SK-N-SH treated with all-trans-retinoic acid at 6 μM for 48 hours (cell line): ENCODE results near the gene JADE3.

Experiments used
- ATAC-seq: fragments of 200-7000 bp; cut with Tn5 transposase; 3 replicates; pipeline ENCODE4 v1.9.1; 2020; ENCODE audit warnings: mild to moderate bottlenecking, moderate library complexity
- BACH2 ChIP-seq: fragments of 250-450 bp; sonication (Bioruptor Pico); IDR thresholded peaks from 2 replicates; pipeline ENCODE4 v1.9.0; 2021; ENCODE audit warnings: mild to moderate bottlenecking, borderline replicate concordance
- CSDC2 ChIP-seq: fragments of 250-450 bp; sonication (Bioruptor Pico); IDR thresholded peaks from 2 replicates; pipeline ENCODE4 v1.5.0; 2020; ENCODE audit warnings: mild to moderate bottlenecking, moderate library complexity
- ESRRG ChIP-seq: fragments of 250-450 bp; sonication (Bioruptor Pico); IDR thresholded peaks from 2 replicates; pipeline ENCODE4 v1.6.1; 2021; ENCODE audit warnings: mild to moderate bottlenecking
- ISL1 ChIP-seq: fragments of 250-450 bp; sonication (Bioruptor Pico); IDR thresholded peaks from 2 replicates; pipeline ENCODE4 v2.1.2; 2022; ENCODE audit warnings: mild to moderate bottlenecking, moderate library complexity
- OSR1 ChIP-seq: fragments of 250-450 bp; sonication (Bioruptor Pico); IDR thresholded peaks from 2 replicates; pipeline ENCODE4 v1.8.0; 2022; ENCODE audit warnings: moderate library complexity, mild to moderate bottlenecking, inconsistent platforms
- POU6F1 ChIP-seq: fragments of 250-450 bp; sonication (Bioruptor Pico); IDR thresholded peaks from 2 replicates; pipeline ENCODE4 v1.8.0; 2021; ENCODE audit warnings: low read depth, mild to moderate bottlenecking, moderate library complexity, borderline replicate concordance
- PPARA ChIP-seq: fragments of 250-450 bp; sonication (Bioruptor Pico); IDR thresholded peaks from 2 replicates; pipeline ENCODE4 v1.5.0; 2020; ENCODE audit warnings: mild to moderate bottlenecking, borderline replicate concordance
- RARB ChIP-seq: fragments of 250-450 bp; sonication (Bioruptor Pico); IDR thresholded peaks from 2 replicates; pipeline ENCODE4 v1.8.0; 2021; ENCODE audit warnings: mild to moderate bottlenecking, moderate library complexity
- SNAI2 ChIP-seq: fragments of 250-450 bp; sonication (Bioruptor Pico); IDR thresholded peaks from 2 replicates; pipeline ENCODE4 v1.5.0; 2020; ENCODE audit warnings: mild to moderate bottlenecking, moderate library complexity
- TCF4 ChIP-seq: fragments of 250-450 bp; sonication (Bioruptor Pico); IDR thresholded peaks from 2 replicates; pipeline ENCODE4 v1.8.0; 2021; ENCODE audit warnings: mild to moderate bottlenecking, moderate library complexity, borderline replicate concordance
- TOX ChIP-seq: fragments of 250-450 bp; sonication (Bioruptor Pico); IDR thresholded peaks from 2 replicates; pipeline ENCODE4 v1.8.0; 2021; ENCODE audit warnings: mild to moderate bottlenecking, moderate library complexity, borderline replicate concordance
- TSHZ2 ChIP-seq: fragments of 250-450 bp; sonication (Bioruptor Pico); IDR thresholded peaks from 2 replicates; pipeline ENCODE4 v1.5.0; 2020; ENCODE audit warnings: mild to moderate bottlenecking, moderate library complexity
- ZC3H10 ChIP-seq: fragments of 250-450 bp; sonication (Bioruptor Pico); IDR thresholded peaks from 2 replicates; pipeline ENCODE4 v1.5.1; 2021; ENCODE audit warnings: mild to moderate bottlenecking, moderate library complexity
- ZFP3 ChIP-seq: fragments of 250-450 bp; sonication (Bioruptor Pico); IDR thresholded peaks from 2 replicates; pipeline ENCODE4 v1.5.0; 2020; ENCODE audit warnings: mild to moderate bottlenecking, moderate library complexity
- ZFP30 ChIP-seq: fragments of 450-650 bp; formaldehyde crosslinking; IDR thresholded peaks from 2 replicates; pipeline ENCODE4 v1.5.0; 2022; ENCODE audit warnings: mild to moderate bottlenecking, moderate library complexity
- ZNF565 ChIP-seq: fragments of 450-650 bp; formaldehyde crosslinking; conservative IDR thresholded peaks from 2 replicates; pipeline ENCODE4 v1.5.0; 2020; ENCODE audit warnings: low read depth, mild to moderate bottlenecking, moderate library complexity
- ZNF70 ChIP-seq: fragments of 450-650 bp; formaldehyde crosslinking; IDR thresholded peaks from 2 replicates; pipeline ENCODE4 v1.5.0; 2020; ENCODE audit warnings: mild to moderate bottlenecking, moderate library complexity
- ZNF8 ChIP-seq: fragments of 450-650 bp; formaldehyde crosslinking; IDR thresholded peaks from 2 replicates; pipeline ENCODE4 v1.5.0; 2020; ENCODE audit warnings: mild to moderate bottlenecking, moderate library complexity
- TF ChIP-seq, protein P1 (sequence below): fragments of 250-450 bp; sonication (Bioruptor Pico); IDR thresholded peaks from 2 replicates; pipeline ENCODE4 v1.5.1; 2021; ENCODE audit warnings: mild to moderate bottlenecking, moderate library complexity
- TF ChIP-seq, protein P2 (sequence below): fragments of 250-450 bp; sonication (Bioruptor Pico); IDR thresholded peaks from 2 replicates; pipeline ENCODE4 v1.5.1; 2020; ENCODE audit warnings: low read depth, mild to moderate bottlenecking, moderate library complexity
- TF ChIP-seq, protein P3 (sequence below): fragments of 250-450 bp; sonication (Bioruptor Pico); IDR thresholded peaks from 2 replicates; pipeline ENCODE4 v1.8.0; 2020; ENCODE audit warnings: mild to moderate bottlenecking, moderate library complexity, borderline replicate concordance

The JADE3 gene

DNA sequence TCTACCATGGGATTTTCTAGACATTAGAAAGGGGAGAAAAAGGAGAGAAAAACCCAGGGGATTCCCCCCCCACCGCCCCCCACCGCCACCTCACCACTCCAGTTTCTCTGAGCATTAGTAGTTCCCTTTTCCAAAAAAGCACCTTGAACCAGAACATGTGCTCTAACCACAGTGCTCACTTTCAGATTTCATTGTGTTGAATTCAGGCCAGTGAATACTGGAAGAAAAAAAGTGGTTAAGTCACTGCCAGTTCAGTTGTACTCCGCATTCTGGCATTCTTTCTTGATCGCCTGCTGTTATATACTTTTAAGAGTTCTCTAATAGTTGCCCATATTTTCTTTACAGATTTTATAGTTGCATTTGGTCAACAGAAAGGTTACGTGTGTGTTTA, 40.9 kb downstream of the JADE3 start:
- no peak for ATAC-seq
- no peak for TF ChIP-seq RARB (CRISPR knock-in tag)
- no peak for TF ChIP-seq ESRRG (CRISPR knock-in tag)
- TF ChIP-seq ISL1 (CRISPR knock-in tag) = no peak
- no peak for TF ChIP-seq ZFP30 (CRISPR knock-in tag)
- TF ChIP-seq ZNF70 (CRISPR knock-in tag) = no peak
- no peak for TF ChIP-seq POU6F1
- TF ChIP-seq, protein P1, sequence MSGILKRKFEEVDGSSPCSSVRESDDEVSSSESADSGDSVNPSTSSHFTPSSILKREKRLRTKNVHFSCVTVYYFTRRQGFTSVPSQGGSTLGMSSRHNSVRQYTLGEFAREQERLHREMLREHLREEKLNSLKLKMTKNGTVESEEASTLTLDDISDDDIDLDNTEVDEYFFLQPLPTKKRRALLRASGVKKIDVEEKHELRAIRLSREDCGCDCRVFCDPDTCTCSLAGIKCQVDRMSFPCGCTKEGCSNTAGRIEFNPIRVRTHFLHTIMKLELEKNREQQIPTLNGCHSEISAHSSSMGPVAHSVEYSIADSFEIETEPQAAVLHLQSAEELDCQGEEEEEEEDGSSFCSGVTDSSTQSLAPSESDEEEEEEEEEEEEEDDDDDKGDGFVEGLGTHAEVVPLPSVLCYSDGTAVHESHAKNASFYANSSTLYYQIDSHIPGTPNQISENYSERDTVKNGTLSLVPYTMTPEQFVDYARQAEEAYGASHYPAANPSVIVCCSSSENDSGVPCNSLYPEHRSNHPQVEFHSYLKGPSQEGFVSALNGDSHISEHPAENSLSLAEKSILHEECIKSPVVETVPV (CRISPR knock-in tag) = no peak
- no peak for TF ChIP-seq TSHZ2
- TF ChIP-seq SNAI2 (CRISPR knock-in tag) = no peak
- TF ChIP-seq, protein P2, sequence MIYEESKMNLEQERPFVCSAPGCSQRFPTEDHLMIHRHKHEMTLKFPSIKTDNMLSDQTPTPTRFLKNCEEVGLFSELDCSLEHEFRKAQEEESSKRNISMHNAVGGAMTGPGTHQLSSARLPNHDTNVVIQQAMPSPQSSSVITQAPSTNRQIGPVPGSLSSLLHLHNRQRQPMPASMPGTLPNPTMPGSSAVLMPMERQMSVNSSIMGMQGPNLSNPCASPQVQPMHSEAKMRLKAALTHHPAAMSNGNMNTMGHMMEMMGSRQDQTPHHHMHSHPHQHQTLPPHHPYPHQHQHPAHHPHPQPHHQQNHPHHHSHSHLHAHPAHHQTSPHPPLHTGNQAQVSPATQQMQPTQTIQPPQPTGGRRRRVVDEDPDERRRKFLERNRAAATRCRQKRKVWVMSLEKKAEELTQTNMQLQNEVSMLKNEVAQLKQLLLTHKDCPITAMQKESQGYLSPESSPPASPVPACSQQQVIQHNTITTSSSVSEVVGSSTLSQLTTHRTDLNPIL (CRISPR knock-in tag) = no peak
- no peak for TF ChIP-seq OSR1
- no peak for TF ChIP-seq ZNF8 (CRISPR knock-in tag)
- no peak for TF ChIP-seq TCF4
- TF ChIP-seq ZFP3 (CRISPR knock-in tag) = no peak

DNA sequence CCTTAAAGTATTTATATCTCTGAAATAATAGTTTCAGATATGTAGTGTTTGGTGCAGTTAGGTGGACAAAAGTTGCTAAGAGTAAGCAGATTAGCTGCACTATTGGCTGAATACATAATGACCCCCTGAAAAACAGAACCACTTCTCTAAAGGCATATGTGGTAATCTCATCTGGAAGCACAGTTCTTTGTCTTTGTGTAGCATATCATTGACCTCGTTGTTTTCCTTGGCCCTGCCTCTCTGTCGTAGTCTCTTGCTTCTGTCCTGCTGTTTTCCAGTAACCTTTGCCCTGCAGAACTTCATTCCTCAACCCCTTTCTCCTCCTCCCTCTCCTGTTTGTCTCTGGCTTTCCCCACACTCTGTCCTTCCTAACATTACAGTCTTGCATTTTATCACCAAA, 41.4 kb downstream of the JADE3 start:
- peak; percentile 44; the same call in 1 of the 3 replicates for ATAC-seq
- TF ChIP-seq ESRRG (CRISPR knock-in tag) (no peak), CSDC2 (CRISPR knock-in tag) (no peak), TCF4 (no peak), RARB (CRISPR knock-in tag) (no peak), ZFP30 (CRISPR knock-in tag) (no peak), TSHZ2 (no peak), ZNF565 (CRISPR knock-in tag) (no peak), ZNF8 (CRISPR knock-in tag) (no peak), OSR1 (no peak), PPARA (no peak), TOX (no peak), SNAI2 (CRISPR knock-in tag) (no peak), BACH2 (CRISPR knock-in tag) (no peak), ZC3H10 (CRISPR knock-in tag) (no peak), ZFP3 (CRISPR knock-in tag) (no peak), POU6F1 (no peak)
- TF ChIP-seq, protein P2 (CRISPR knock-in tag) = no peak
- TF ChIP-seq, protein P3, sequence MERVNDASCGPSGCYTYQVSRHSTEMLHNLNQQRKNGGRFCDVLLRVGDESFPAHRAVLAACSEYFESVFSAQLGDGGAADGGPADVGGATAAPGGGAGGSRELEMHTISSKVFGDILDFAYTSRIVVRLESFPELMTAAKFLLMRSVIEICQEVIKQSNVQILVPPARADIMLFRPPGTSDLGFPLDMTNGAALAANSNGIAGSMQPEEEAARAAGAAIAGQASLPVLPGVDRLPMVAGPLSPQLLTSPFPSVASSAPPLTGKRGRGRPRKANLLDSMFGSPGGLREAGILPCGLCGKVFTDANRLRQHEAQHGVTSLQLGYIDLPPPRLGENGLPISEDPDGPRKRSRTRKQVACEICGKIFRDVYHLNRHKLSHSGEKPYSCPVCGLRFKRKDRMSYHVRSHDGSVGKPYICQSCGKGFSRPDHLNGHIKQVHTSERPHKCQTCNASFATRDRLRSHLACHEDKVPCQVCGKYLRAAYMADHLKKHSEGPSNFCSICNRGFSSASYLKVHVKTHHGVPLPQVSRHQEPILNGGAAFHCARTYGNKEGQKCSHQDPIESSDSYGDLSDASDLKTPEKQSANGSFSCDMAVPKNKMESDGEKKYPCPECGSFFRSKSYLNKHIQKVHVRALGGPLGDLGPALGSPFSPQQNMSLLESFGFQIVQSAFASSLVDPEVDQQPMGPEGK (CRISPR knock-in tag) = no peak
- TF ChIP-seq, protein P1 (CRISPR knock-in tag) = no peak
